ENCODE data around the gene ORC4.
A peak's percentile ranks its signal among the peaks of the same experiment; 100 is the strongest.

The ORC4 gene

GRCh38 chr2:147933931-147934330 is 86.6 kb downstream of the ORC4 start:
- no peak for DNase-seq (ENCODE audit: low read depth)

- DNase-seq (ENCODE audit: low read depth) = no peak
Observed at GRCh38 chr2:147927053-147927588, 93.4 kb downstream of the ORC4 start.

- DNase-seq (ENCODE audit: low read depth) = no peak
Observed at GRCh38 chr2:147925886-147926285, 94.7 kb downstream of the ORC4 start.

GRCh38 chr2:147924647-147925046 is 95.9 kb downstream of the ORC4 start:
- no peak for DNase-seq (ENCODE audit: low read depth)

GRCh38 chr2:147923846-147924245 is 96.7 kb downstream of the ORC4 start:
- DNase-seq (ENCODE audit: low read depth) = no peak

- DNase-seq (ENCODE audit: low read depth) = no peak
Observed at GRCh38 chr2:147917161-147917560, 103.4 kb downstream of the ORC4 start.

- no peak for DNase-seq (ENCODE audit: low read depth)
Observed at GRCh38 chr2:147916723-147917122, 103.8 kb downstream of the ORC4 start.

GRCh38 chr2:147916067-147916466 is 104.5 kb downstream of the ORC4 start:
- no peak for DNase-seq (ENCODE audit: low read depth)

GRCh38 chr2:147913701-147914480 is 106.6 kb downstream of the ORC4 start:
- no peak for DNase-seq (ENCODE audit: low read depth)

GRCh38 chr2:147910990-147911473 is 109.5 kb downstream of the ORC4 start:
- peak; percentile 43 for DNase-seq (ENCODE audit: low read depth)

GRCh38 chr2:147909178-147909577 is 111.4 kb downstream of the ORC4 start:
- DNase-seq (ENCODE audit: low read depth) = no peak

- DNase-seq (ENCODE audit: low read depth) = no peak
Observed at GRCh38 chr2:147904051-147904450, 116.5 kb downstream of the ORC4 start.

GRCh38 chr2:147888680-147889079 is 131.9 kb downstream of the ORC4 start:
- DNase-seq (ENCODE audit: low read depth) = no peak

GRCh38 chr2:147886136-147886535 is 134.4 kb downstream of the ORC4 start:
- DNase-seq (ENCODE audit: low read depth) = no peak

- no peak for DNase-seq (ENCODE audit: low read depth)
Observed at GRCh38 chr2:147884830-147885229, 135.7 kb downstream of the ORC4 start.

- no peak for DNase-seq (ENCODE audit: low read depth)
Observed at GRCh38 chr2:147882631-147883030, 137.9 kb downstream of the ORC4 start.

Data from non-pigmented ciliary epithelial cell (primary cell).